Spleen (tissue), 11 donors: ENCODE data around the gene RNF41. TPM values are rescaled to one million over a fixed set of nuclear protein-coding genes. Genes with fewer than 3 reads are reported as not detected.

Experiments
- DNase-seq: peaks from one replicate; pipeline ENCODE4 v3.0.0-alpha.2; 2020
- H3K27ac ChIP-seq, 8 donors: fragments of 200-600 bp; sonication (generic) in 7 of 8; 1 replicate in 4 of 8; 2 replicates in 4 of 8; pipeline versions ENCODE4 v1.5.0 to v1.8.0; 2016 to 2021; ENCODE audit warnings: inconsistent platforms in 4 of 8, mild to moderate bottlenecking in 4 of 8, moderate library complexity in 1 of 8
- H3K27me3 ChIP-seq, 7 donors: fragments of 200-600 bp; sonication (generic) in 6 of 7; replicated peaks in 1 of 7; 1 replicate in 4 of 7; 2 replicates in 3 of 7; pipeline versions ENCODE4 v1.5.0 to v1.8.0; 2016 to 2021; ENCODE audit warnings: inconsistent platforms in 3 of 7, mild to moderate bottlenecking in 1 of 7
- H3K36me3 ChIP-seq, 6 donors: fragments of 200-600 bp; sonication (generic) in 5 of 6; 1 replicate in 4 of 6; 2 replicates in 2 of 6; pipeline versions ENCODE4 v1.5.0 to v1.8.0; 2016 to 2021; ENCODE audit warnings: inconsistent platforms in 2 of 6
- H3K4me1 ChIP-seq, 6 donors: fragments of 200-600 bp; sonication (generic) in 5 of 6; 1 replicate in 3 of 6; 2 replicates in 3 of 6; pipeline versions ENCODE4 v1.5.0 to v1.8.0; 2016 to 2021; ENCODE audit warnings: inconsistent platforms in 3 of 6
- H3K4me3 ChIP-seq, 8 donors: fragments of 200-600 bp; sonication (generic) in 7 of 8; 1 replicate in 4 of 8; 2 replicates in 4 of 8; pipeline versions ENCODE4 v1.5.0 to v1.8.0; 2016 to 2021; ENCODE audit warnings: inconsistent platforms in 4 of 8, mild to moderate bottlenecking in 4 of 8, moderate library complexity in 2 of 8
- H3K9me3 ChIP-seq, 8 donors: fragments of 200-600 bp; sonication (generic) in 7 of 8; 1 replicate in 4 of 8; 2 replicates in 4 of 8; pipeline versions ENCODE4 v1.5.0 to v1.8.0; 2016 to 2021; ENCODE audit warnings: inconsistent platforms in 4 of 8
- POLR2A ChIP-seq, 3 donors: fragments of 450-650 bp; IDR thresholded peaks; one replicate each; pipeline ENCODE4 v1.5.1; 2017; ENCODE audit warnings: antibody characterized with exemption in 3 of 3, mild to moderate bottlenecking in 1 of 3
- POLR2AphosphoS5 ChIP-seq, 3 donors: sonication (generic); formaldehyde crosslinking; IDR thresholded peaks; one replicate each; pipeline ENCODE4 v1.5.1; 2017; ENCODE audit warnings: antibody characterized with exemption in 3 of 3
- WGBS, 5 donors: extraction: QIAGEN DNeasy Blood & Tissue Kit in 3 of 5; methylation state at CpG; one replicate each; pipeline versions ENCODE4 v1.1.5 to v1.1.7; 2013 to 2018; 5-methylcytosine and 5-hydroxymethylcytosine counted together
- intact Hi-C: fragments of 100-400 bp; cut with DNase I; formaldehyde crosslinking; loops from one replicate; pipeline ENCODE4 v1.15.0; 2023; ENCODE audit warnings: low total_unique reads
- polyA plus RNA-seq, 3 donors: library from polyadenylated mRNA; stranded (reverse); fragments of 200-250 nt; gene quantifications; one replicate each; pipeline ENCODE4 v1.2.1, GENCODE V29; 2013
- total RNA-seq, 7 donors: library from RNA; depleted of rRNA in 3 of 7; stranded (reverse); fragments of >200 nt in 3 of 7; fragmentation: NEBNext Ultra II Directional in 4 of 7; extraction: Animal tissue kit (Norgen Biotek cat#: 25700) in 4 of 7; gene quantifications; one replicate each; pipeline versions ENCODE4 v1.1.0 to v1.2.1, GENCODE V29; 2016 to 2021
- TF ChIP-seq, protein P1 (sequence below), 11 experiments: fragments of 200-600 bp in 7 of 11; fragments of 450-650 bp in 4 of 11; sonication (generic) in 4 of 11; IDR thresholded peaks in 8 of 11; conservative IDR thresholded peaks in 3 of 11; 1 replicate in 7 of 11; 2 replicates in 4 of 11; pipeline versions ENCODE4 v1.4.0 to v1.8.0; 2016 to 2021; ENCODE audit warnings: antibody characterized with exemption in 11 of 11, inconsistent platforms in 4 of 11, mild to moderate bottlenecking in 1 of 11
- donor health status: healthy with polysubstance abuse.
- donor health status: DM: no; HTN: no; CAD: no; lungs with moderate emphysema.
- donor health status: DM: no; HTN: no; CAD: no.
- donor health status: Bipolar disorder and iron deficiency.
- donor health status: healthy.
- donor health status: DM: no; HTN: no; CAD: no.
- donor health status: DM: yes; HTN: yes; CAD: no.

RNF41 gene
- total and polyA plus RNA-seq, 10 donors = 13.2 to 56.1 (median 45.0) TPM

DNA sequence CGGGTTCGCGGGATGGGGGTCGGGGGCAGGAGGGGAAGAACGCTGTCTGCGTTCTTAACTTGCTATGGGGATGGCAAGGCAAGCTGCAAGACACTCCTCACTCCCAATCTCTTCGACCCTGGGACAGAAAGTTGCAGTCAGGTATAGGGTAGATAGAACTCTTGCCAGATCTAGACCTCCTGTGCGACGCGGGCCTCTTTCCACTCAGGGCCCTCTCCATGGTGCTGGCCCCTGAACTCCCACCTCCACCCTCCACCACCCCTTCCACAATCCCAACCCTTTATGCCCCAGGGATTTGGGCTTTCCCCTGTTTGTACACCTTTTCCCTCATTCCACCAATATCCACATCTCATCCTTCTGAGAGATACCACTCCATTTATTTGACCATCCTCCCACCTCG is 3.2 kb upstream of the RNF41 start:
- H3K27ac ChIP-seq = peak overlapping the region in 7 of 8 donors; percentile 75 to 97 (median 95)
- no peaks in the 10 kb centered on the region for H3K27me3 ChIP-seq
- H3K36me3 ChIP-seq = peaks cover 0 to 38% (median 7%) of the 10 kb centered on the region in 6 donors
- DNase-seq = no peak
- TF ChIP-seq, protein P1, sequence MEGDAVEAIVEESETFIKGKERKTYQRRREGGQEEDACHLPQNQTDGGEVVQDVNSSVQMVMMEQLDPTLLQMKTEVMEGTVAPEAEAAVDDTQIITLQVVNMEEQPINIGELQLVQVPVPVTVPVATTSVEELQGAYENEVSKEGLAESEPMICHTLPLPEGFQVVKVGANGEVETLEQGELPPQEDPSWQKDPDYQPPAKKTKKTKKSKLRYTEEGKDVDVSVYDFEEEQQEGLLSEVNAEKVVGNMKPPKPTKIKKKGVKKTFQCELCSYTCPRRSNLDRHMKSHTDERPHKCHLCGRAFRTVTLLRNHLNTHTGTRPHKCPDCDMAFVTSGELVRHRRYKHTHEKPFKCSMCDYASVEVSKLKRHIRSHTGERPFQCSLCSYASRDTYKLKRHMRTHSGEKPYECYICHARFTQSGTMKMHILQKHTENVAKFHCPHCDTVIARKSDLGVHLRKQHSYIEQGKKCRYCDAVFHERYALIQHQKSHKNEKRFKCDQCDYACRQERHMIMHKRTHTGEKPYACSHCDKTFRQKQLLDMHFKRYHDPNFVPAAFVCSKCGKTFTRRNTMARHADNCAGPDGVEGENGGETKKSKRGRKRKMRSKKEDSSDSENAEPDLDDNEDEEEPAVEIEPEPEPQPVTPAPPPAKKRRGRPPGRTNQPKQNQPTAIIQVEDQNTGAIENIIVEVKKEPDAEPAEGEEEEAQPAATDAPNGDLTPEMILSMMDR (IDR thresholded peaks at IDR 0.05 in 8 of 11, conservative IDR thresholded peaks at IDR 0.05 in 3 of 11) = no peak
- TF ChIP-seq POLR2AphosphoS5 (IDR thresholded peaks at IDR 0.05) = no peak
- no peak for TF ChIP-seq POLR2A (IDR thresholded peaks at IDR 0.05)
- peak overlapping the region in 7 of 8 donors; percentile 37 to 72 (median 61) for H3K4me3 ChIP-seq
- 70 to 82% (median 76%) methylated on average over 11 of the region's 11 CpGs for WGBS, 5 donors
- no peaks in the 10 kb centered on the region for H3K9me3 ChIP-seq
- intact Hi-C loops = no loop called here
- peaks cover 33 to 51% (median 45%) of the 10 kb centered on the region in 6 donors for H3K4me1 ChIP-seq

DNA sequence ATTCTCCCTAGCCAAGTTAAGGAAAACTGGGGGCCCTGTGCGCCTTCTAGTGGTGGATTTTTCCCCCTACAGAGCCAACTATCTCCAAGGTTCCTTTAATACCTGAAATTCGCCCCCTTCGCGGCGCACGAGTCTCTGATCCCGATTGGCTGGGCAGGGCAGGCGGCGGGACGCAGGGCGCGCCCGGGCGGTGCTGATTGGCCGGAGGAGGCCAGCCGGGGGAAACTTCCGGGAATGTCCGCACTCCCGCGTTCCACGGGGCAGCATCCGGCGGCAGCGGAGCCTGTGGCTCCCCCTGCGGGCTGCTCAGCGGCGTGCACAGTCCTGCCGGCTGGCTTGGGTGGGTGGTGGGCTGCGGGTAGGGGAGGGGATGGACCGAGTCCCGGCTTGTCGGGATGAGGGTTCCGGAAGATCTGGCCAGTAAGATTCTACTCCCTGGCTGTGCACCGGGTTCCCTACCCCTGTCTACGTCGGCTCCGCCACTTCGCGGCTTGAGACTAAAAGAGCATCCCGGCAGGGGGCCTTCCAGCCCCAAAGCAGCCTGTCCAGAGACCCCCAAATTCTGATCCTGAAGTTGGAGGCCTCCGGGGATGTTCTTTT is 2.5 kb upstream of the RNF41 start, which contains the start of gene NABP2:
Gene NABP2 (plus strand): TSS at position 241 of the 600 bp plus-strand sequence. CDS start 515 bp downstream, outside the sequence.
- Histone ChIP-seq H3K4me1 (peaks cover 37 to 59% (median 51%) of the 10 kb centered on the region in 6 donors), H3K27me3 (no peaks in the 10 kb centered on the region), H3K27ac (peak within 1 kb of the TSS; percentile 58 to 97 (median 94)), H3K9me3 (no peaks in the 10 kb centered on the region), H3K36me3 (peaks cover 0 to 35% (median 7%) of the 10 kb centered on the region in 6 donors), H3K4me3 (peak within 1 kb of the TSS; percentile 35 to 86 (median 60))
- peak; percentile 98 for DNase-seq
- intact Hi-C loops = no loop called here
- 0 to 1% (median 1%) methylated on average over 14 to 41 of the region's 41 CpGs for WGBS, 5 donors
- no peak for TF ChIP-seq POLR2A (IDR thresholded peaks at IDR 0.05)
- TF ChIP-seq, protein P1 (IDR thresholded peaks at IDR 0.05 in 8 of 11, conservative IDR thresholded peaks at IDR 0.05 in 3 of 11) = peak; percentile 88 to 98 (median 96)
- TF ChIP-seq POLR2AphosphoS5 (IDR thresholded peaks at IDR 0.05) = peak; percentile 87 to 93 (median 93)

DNA sequence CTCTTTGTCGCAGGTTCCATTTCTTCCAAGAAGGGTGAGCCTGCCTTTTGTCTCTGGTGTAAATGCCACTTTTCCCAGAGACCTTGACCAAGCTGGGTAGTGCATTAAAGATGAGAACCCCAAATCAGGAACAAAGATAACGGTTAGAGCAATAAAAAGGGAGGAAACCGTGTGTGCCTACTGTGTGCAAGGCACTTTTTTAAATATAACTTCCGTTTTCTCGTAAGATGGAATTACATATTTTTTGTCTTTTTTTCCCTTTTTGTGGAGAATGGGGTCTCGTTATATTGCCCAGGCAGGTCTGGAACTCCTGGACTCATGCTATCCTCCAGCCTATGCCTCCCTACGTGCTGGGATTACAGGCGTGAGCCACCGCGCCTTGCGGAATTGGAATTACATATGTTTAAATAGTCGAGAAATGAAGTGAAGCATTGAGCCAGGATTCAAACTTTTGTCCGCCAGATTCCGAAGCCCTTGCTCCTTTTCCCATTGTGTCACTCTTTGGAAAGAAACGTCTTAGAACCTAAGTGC is 1.9 kb upstream of the RNF41 start:
- peaks cover 0 to 32% (median 4%) of the 10 kb centered on the region in 6 donors for H3K36me3 ChIP-seq
- no peak for DNase-seq
- WGBS, 5 donors = 20 to 35% (median 26%) methylated on average over 15 of the region's 15 CpGs
- no peaks in the 10 kb centered on the region for H3K9me3 ChIP-seq
- peak overlapping the region; percentile 53 to 97 (median 94) for H3K27ac ChIP-seq
- intact Hi-C loops = no loop called here
- H3K27me3 ChIP-seq = no peaks in the 10 kb centered on the region
- H3K4me3 ChIP-seq = peak overlapping the region; percentile 35 to 72 (median 60)
- H3K4me1 ChIP-seq = peaks cover 37 to 64% (median 54%) of the 10 kb centered on the region in 6 donors
- TF ChIP-seq POLR2A (IDR thresholded peaks at IDR 0.05) = no peak
- TF ChIP-seq, protein P1 (IDR thresholded peaks at IDR 0.05 in 8 of 11, conservative IDR thresholded peaks at IDR 0.05 in 3 of 11) = no peak
- no peak for TF ChIP-seq POLR2AphosphoS5 (IDR thresholded peaks at IDR 0.05)

DNA sequence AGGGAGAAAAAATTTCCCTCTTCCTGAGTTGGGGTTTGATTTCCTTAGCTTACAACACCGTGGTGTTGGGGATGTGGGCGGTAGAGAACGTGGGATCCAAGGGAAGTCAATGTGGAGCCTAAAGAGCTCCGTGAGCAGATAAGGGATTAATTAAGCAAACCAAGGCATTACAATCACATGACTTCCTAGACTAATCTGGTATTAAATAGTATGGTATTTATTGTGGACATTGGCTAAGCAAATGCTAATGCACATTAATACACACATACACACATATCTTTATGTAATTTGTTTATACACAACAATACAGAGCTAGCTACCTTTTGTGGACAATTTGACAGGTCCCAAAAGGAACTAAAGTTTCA is 791 bp upstream of the RNF41 start:
- Histone ChIP-seq H3K27me3 (no peaks in the 10 kb centered on the region), H3K27ac (peak overlapping the region; percentile 92 to 97 (median 96)), H3K36me3 (peaks cover 0 to 27% (median 2%) of the 10 kb centered on the region in 6 donors), H3K9me3 (no peaks in the 10 kb centered on the region), H3K4me3 (peak overlapping the region; percentile 66 to 86 (median 75)), H3K4me1 (peaks cover 37 to 74% (median 59%) of the 10 kb centered on the region in 6 donors)
- 4 to 12% (median 6%) methylated on average over 4 of the region's 4 CpGs for WGBS, 5 donors
- no peak for DNase-seq
- intact Hi-C loops = no loop called here
- no peak for TF ChIP-seq POLR2A (IDR thresholded peaks at IDR 0.05)
- TF ChIP-seq POLR2AphosphoS5 (IDR thresholded peaks at IDR 0.05) = no peak
- TF ChIP-seq, protein P1 (IDR thresholded peaks at IDR 0.05 in 8 of 11, conservative IDR thresholded peaks at IDR 0.05 in 3 of 11) = no peak
